Eye (tissue), 1 donor: ENCODE results near the gene RIPOR3.

Experiments
- DNase-seq: peaks from one replicate; pipeline ENCODE4 v3.0.0-alpha.2; 2015

Gene RIPOR3

DNA sequence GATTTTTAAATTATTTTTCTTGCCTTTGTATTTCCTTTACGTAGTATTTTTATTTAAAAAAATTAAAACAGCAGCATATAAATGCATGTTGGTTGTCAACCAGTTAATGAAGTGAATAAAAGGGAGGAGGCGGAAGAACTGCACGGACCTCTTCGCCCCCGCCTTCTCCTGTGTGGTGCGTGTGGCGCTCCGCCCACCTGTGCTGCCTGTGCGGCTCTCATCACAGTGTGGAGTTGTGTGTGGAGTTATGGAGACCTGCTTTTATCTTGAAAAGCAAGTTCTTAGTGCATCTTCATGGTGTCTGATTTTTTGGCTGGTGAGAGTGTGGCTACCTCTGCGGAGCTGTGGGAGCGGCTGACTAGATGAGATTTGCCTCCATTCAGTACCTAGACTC is 122.8 kb downstream of the RIPOR3 start:
- no peak for DNase-seq

DNA sequence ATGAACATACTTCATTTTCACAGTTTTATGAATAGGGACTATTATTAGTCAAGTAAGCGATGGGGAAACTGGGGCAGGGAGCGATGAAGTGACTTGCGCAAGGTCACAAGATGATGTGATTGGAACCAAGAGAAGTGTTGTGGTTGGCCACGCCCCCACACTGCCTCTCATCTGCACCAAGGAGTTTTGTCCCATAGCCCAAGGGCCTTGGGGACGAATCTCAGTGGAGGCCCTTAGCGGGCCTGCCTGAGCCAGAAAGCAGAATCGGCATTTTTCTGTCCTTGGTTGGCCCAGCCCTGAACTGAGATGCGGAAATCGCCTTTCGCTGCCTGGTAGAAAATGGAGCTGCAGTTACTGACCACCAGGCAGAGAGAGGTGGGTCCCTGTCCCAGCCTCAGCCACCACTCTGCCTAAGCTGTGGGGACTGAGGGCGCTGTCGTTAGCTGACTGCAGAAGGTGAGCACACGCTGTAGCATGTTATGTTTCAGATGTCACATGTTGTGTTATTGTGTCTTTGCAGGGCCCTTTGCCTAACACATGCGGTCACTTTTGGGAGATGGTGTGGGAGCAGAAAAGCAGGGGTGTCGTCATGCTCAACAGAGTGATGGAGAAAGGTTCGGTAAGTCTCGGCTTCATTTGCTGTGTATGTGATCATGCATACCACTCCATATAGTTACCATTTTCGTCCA is 123.3 kb downstream of the RIPOR3 start:
- DNase-seq = no peak

DNA sequence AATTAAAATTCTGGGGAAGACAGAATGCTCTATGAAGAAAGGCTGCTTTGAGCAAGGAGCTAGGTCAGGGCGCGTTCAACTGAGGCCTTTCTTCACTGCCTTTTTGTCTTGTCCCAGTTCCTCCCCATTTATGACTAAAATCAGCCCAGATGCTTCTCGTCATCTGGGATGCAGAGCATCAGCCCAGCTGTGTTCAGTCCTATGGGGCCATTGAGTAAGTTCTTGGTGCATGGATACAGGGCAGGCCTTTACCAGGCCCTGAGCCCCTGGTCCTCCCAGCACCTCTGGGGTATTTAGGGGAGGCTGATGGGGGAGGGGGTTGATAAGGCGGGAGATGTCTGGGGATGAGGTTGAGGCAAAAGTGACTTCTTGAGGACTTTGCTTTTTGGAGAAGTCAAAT is 125.5 kb downstream of the RIPOR3 start:
- no peak for DNase-seq

DNA sequence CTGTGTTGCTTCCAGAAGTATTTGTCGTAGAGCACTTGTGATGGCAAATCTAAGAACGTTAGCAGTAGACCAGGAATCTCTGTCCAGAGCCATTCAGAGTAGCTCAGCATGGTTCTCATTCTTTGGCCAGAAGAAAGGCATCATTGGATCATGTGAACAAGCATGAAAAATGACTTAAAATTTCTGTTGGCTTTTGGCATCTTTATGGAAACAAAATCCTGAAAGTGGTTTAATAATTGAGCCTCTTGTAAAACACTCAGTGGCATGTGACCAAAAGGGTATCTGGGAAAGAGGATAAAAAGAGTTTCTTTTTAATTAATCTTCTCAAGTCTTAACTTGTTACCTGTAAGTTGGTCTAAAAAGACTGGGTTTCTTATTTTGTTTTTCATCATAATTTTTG is 126.0 kb downstream of the RIPOR3 start:
- no peak for DNase-seq

DNA sequence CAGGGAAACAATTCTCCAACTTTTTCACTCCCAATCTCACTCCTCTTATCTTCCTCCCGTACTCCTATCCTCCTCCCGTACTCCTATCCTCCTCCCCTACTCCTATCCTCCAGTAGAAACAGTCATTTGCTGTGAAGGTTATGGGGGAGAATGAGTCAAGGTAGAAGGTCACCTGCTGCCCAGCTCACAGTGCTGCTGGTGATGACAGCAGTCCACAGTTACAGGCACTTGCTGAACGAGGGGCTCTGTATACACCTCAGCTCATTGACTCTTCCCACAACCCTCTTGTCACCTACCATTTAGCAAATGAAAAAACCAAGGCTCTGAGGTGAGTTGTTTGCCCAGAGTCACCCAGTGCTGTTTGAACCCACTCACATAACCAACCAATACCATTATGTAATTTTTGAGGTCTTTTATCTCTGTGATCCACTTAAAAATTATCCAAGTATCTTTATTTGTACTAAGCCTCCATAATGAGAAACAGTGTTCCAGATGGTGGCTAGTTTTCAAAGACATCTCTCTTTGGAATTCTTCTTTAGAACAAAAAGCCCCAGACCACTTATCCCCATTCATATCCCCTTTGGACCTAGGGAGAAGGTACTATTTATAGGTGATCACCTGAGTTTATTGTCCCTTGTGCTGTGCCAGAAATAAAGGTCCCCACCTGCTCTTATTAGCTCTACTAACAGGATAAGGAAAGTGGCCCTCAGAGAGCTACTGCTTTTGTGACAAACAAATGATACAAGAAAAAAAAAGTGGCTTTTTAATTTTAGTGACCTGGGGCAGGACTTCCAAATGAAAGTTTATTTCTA is 128.0 kb downstream of the RIPOR3 start:
- DNase-seq = no peak

DNA sequence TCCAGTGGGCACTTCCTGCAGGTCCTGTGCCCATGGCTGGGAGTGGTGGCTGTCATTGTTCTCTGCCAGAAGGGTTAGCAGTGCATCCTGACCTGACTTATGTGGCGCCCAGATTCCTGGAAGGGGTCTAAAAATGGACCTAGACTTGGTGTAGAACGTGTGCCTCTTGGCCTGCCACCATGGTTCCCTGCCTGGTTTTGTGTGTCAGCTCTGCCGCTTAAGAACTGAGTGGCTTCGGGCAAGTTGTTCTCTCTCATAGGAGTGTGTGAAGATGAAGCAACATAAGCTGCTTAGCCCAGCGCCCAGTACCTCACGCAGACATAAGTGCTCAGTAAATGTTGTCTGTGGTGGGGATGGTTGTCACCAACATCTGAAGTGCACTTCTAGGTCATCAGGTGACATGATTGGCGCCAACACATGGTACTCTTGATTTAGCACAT is 129.1 kb downstream of the RIPOR3 start:
- DNase-seq = no peak

DNA sequence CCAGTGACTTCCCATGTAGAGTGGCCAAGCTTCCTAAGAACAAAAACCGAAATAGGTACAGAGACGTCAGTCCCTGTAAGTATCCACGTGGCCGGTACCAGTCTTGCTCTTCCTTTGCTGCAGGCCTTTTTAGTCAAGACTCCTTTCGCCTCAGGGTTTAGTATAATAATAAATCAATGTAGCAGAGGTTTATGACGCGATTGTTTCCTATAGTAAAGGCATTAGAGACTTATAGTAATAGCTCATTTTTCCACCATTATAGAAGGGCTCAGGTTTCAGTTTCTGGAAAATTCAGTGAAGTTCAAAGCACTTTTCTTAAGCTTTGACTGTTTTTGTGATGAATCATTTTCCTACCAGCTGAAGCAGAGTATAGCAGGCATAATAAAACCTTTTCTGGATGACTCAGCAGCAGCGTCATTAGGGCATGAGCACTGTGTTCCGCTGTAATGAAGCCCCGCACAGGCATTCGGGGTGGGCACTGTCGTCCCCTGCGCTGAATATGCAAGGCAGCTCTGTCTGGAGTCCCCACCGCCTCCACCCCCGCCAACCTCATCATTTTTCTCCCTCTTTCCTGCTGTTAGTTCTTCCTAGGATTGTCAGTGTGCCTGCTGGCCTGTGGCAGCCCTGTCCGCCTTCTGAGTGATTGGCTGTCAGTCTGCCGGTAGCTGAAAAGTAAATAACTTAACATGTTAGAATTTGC is 129.8 kb downstream of the RIPOR3 start:
- peak; percentile 38 for DNase-seq

DNA sequence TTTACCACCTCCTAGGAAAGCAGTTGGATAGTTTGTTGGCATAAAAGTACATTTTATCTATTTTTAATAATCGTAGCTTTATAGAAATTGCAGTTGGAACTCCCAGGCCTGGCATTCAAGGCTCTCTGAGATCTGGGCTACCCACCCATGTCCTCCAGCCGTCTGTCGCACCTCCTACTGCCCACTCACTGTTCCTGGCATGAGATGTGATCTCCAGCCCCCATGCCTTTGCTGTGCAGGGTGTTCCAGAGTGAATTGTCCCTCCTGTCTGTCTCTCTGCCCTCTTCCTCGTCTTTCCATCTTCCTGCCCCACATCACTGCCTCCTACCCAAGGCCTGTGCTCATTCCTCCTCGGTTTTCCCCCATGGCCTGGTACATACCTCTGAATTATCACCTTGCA is 130.5 kb downstream of the RIPOR3 start:
- DNase-seq = no peak

DNA sequence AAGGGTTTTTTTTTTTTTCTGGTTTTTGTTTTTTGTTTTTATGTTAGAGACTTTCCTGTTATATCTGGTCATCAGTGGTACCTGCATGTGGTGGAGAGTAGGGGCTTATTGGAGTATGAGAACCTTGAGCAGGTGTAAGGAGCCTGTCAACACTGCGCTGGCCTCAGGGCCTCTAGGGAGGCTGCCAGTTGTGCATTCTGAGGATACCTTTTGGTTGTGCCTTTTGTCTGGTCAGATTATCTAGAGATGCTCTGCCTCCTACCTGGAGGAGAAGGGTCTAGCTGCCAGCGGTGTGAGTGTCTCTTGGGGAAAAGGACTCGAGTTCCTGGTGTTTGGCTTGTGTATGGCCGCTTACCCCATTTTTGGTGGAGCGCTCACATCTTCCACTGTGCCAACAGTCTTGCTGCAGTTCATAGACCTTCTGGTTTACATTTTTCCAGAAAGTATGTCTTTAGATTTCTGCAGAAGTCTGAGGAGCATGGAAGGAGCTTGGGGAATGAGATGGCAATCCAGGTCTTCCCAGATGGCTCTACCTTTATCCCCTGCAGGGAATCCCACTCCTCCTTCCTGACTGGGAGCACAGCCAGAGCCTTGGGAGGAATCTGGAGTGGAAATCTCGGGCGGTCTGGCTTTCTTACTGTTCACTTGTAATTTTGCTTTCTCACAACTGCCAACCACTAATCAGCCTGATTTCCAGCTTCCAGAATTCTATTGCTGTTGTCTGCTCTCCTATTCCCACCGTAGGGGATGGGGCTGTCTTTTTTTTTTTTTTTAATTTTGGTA is 131.3 kb downstream of the RIPOR3 start:
- no peak for DNase-seq

DNA sequence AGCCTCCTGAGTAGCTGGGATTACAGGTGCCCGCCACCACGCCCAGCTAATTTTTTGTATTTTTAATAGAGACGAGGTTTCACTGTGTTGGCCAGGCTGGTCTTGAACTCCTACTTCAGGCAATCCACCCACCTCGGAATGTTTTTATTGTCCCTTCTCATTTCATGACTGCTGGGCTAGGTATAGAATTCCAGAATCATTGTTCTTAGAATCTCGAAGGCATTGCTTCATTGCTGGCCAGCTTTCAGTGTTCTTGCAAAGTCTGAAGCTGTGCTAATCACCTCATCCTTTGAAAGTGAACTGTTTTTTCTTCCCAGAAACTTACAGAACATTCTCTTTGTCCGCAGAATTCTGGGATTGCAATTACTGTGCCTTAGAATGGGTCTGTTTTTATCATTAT is 132.2 kb downstream of the RIPOR3 start:
- DNase-seq = no peak

DNA sequence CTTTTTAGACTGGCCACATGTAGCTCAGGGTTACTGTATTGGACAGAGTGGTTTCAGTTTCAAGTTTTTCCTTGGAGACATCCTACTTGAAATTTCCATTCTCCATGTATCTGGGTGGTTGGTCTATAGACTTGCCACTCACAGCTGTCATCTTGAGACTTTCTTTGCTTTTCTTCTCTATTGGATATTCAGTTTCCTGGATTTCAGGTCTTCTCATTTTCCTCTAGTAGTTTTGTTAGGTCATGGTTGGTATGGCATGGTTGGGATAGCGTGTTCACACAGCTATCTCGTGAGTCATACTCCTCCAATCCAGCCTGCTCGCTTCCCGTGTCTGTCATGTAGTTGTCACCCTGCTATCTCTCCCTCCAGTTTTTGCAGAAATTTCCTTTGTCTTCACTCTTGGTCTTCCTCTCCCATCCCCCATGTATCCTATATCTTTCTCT is 132.8 kb downstream of the RIPOR3 start:
- DNase-seq = no peak

DNA sequence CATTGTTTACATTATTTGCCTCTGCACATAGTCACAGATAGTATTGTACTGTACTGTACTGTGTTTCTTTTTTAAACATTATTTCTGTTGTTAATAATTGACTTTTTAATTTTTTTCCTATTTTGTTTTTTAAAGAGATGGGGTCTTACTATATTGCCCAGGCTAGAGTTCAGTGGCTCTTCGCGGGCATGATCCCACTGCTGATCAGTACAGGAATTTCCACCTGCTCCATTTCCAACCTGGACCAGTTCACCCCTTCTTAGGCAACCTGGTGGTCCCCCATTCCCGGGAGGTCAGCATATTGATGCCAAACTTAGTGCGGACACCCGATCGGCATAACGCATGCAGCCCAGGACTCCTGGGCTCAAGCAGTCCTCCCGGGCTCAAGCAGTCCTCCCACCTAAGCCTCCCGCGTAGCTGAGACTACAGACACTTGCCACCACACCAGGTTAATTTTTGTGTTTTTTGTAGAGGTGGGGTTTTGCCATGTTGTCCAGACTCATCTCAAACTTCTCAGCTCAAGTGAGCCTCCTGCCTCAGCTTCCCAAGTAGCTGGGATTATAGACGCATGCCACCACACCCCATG is 133.7 kb downstream of the RIPOR3 start:
- no peak for DNase-seq

DNA sequence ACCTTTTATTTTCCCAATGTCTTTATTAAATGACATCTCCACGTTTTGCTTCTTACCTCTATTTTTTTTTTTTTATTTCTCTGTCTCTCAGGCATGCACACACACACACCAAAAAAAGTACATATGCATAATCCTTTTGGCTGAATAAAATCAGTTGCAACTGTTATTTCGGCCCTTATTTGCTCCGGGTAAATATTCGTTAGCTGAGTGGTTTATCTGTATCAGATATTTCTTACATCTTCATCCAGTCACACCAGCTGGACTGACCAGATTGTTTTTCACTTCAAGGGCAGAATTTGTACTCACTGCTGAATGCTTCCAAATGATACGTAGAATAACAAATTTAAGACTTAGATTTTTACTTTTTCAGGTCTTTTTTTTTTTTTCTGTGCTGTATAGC is 135.7 kb downstream of the RIPOR3 start:
- no peak for DNase-seq

DNA sequence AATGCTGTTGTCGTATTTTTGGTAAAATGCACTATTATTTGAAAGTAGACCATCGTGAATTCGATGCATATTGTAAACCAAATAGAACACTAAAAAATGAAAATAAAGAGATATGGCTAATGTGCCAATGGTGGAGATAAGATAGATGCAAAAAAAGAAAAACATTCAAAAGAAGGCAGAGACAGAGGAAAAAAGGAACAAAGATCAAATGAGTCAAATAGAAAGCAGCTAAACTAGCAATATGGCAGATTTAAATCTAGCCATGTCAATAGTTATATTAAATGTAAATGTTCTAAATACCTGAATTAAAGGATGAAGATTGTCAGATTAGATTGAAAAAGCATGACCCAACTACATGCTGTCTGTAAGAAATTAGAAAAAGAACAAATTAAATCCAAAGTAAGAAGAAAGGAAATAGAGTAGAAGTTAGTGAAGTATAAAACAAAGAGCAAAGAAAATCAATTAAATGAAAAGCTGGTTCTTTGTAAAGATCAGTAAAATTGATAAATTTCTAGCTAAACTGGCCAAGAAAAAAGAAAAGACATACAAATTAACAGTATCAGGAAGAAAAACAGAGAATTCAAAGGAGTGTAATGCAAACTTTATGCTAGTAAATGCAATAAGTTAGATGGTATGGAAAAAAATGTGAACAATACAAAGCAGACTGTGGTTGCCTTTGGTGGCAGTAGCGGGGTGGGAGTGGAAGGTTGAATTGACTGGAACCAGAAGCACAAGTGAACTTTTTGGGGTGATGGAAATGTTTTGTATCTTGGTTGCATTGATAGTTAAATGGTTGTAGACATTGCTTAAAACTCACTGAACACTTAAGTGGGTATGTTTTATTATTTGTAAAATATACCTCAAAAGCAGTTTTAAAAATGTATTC is 136.4 kb downstream of the RIPOR3 start:
- no peak for DNase-seq

DNA sequence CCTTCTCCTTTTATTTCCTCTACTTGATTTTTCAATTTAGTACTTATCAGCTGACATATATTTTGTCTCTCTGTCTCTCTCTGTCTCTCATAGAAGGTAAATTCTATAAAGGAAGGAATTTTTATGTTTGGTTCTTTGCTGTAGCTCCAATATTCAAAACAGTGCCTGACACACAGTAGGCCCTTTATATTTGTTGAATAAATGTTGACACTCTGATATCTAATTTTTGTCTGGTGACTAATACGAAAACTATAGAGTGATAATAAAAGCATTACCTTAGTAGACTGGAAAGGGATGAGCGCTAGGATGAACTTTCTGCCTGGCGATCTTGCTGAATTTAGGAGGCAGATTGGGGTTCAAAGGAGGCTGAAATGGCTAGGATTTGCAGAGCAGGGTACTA is 138.4 kb downstream of the RIPOR3 start:
- DNase-seq = no peak

DNA sequence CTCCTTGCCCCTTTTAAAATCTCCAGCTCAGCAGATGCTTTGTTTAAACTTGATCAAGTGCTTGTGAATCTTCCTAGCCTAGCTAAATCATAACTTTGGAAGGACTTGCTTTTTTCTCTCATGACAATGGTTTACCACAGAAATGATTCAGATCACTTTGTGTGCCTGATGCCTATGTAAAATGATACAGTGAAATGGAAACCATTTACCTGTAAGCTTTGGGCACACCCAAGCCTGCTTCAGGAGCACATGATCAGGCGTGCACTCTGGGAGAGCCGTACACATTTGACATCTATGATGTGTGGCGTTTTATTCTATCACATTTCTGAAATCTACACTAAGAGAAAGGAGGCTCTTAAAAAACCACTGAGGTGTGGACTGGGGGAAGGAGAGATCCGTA is 140.1 kb downstream of the RIPOR3 start:
- DNase-seq = no peak

DNA sequence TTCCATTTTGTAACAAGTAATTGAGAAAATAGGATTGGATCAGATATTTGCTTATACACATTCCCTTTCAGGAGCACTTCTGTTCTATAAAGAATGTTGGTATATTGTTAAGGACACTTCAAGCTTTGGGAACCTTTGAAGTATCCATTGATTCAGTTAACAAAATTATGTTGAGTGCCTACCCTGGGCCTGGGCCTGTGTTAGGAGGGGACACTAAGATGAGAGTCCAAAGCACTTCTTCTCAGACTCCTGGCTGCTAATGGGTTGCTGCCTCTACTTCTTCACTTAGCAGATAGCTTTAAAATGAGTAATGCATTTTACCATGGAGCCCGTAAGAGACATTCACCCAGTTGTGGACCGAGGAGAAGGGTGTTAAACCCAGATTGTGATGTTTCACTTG is 140.8 kb downstream of the RIPOR3 start:
- no peak for DNase-seq

DNA sequence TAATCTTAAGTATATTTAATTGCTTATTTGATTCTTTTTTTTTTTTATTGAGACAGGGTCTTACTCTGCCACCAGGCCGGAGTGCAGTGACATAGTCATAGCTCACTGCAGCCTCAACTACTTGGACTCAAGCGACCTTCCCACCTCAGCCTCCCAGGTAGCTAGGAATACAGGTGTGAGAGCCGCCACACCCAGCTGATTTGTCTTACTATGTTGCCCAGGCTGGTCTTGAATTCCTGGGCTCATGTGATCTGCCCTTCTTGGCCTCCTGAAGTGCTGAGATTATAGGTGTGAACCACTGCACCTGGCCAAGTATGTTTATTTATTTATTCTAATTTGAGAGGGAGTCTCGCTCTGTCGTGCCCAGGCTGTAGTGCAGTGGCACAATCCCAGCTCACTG is 142.9 kb downstream of the RIPOR3 start:
- no peak for DNase-seq

DNA sequence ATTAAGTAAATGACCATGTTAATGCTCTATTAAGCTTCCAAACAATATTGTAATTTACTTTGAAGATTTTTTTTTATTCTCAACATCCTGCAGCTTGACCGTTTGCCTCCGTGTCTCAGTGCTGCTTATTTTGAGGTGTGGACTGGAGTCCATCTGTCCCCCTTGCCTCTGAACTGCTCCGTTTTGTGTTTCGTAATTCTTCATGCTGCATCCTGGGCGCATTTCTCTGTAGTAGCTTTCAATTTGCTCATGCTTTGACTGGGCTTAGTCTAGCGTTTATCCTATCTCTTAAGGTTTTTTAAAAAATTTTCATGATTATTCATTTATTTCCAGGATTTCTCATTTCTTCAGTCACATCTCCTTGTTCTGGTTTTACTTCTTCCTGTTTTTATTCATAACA is 143.4 kb downstream of the RIPOR3 start:
- no peak for DNase-seq

DNA sequence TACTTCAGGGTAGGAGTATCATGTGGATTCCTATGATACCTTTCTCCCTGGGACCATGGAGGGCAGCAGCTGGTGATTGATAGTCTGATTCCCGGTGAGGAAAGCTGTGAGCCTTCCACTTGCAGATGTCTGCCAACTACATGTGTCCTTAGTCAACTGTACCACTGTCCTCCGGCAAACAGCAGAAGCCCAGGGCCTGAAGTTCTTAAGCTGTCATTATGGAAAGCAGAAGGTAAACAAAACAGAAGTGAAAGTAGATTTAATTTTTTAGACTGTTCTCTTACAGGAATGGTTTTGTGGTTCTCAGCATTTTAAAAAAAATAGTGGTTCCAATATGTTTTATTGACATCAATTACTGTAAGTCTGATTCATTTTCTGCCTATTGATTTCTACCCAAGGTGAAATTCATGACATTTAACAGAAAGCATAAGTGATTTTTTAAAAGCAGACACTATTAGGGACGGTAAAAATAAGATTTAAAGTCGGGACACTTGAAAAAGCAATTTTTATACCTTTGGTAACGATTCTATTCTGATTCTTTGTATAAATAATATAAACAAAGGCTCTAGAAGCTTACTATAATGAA is 144.5 kb downstream of the RIPOR3 start:
- DNase-seq = no peak

DNA sequence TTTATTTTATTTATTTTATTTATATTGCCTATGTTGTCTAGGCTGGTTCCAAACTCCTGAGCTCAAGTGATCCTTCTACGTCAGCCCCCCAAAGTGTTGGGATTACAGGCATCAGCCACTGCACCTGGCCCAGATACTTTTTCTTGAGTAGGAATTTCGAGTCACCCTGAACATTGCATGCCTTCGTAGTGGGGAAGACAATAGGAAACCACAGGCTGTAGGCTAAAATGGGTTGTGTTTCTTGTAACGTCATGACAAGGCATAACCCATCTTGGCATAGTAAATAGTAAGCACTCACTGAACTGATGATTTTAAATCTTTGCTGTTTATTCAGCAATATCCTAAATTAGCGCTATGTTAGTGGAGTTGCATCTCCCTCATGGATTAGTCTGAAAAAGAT is 146.2 kb downstream of the RIPOR3 start:
- DNase-seq = no peak
